ENCODE data around the gene TRRAP. TPM values are rescaled to one million over a fixed set of nuclear protein-coding genes. Genes with fewer than 3 reads are reported as not detected.

TRRAP gene
- total and polyA plus RNA-seq, 2 of the 4 experiments (the other 2 are of a cell fraction) = 12.5 to 18.1 TPM

GRCh38 chr7:98991141-98991540, 112.8 kb downstream of the TRRAP start:
- no peak for DNase-seq
- Histone ChIP-seq H4K8ac (ENCODE audit: low read depth in 2 of 2, low read length in 2 of 2) (no peak overlapping the region), H3K23ac (ENCODE audit: low read depth, low read length) (no peak overlapping the region), H2BK15ac (ENCODE audit: low read depth, low read length) (no peak overlapping the region), H3K4me3 (ENCODE audit: insufficient read depth, low read depth, low read length) (no peak overlapping the region), H4K20me1 (ENCODE audit: insufficient read depth, low read length) (no peaks in the 10 kb centered on the region), H3K79me1 (ENCODE audit: low read depth in 1 of 2, low read length in 2 of 2) (peaks cover 3 to 9% of the 10 kb centered on the region in 2 experiments; a peak in 3 of 4 replicates), H3K56ac (ENCODE audit: extremely low read depth, insufficient read depth, low read length) (no peak overlapping the region), H3K9me3 (ENCODE audit: control insufficient read depth, insufficient read depth, low read length) (no peaks in the 10 kb centered on the region; the same call in 1 of the 2 replicates), H2AFZ (replicated peaks; ENCODE audit: low read length, poor library complexity) (no peak overlapping the region), H3K4ac (ENCODE audit: low read depth, low read length) (no peak overlapping the region), H3K27ac (ENCODE audit: insufficient read depth, low read length) (no peak overlapping the region), H3K14ac (replicated peaks; ENCODE audit: low read depth, low read length) (no peak overlapping the region), H3K18ac (ENCODE audit: low read depth, low read length) (no peak overlapping the region), H2BK120ac (ENCODE audit: low read depth, low read length) (no peak overlapping the region), H3K9me1 (ENCODE audit: insufficient read depth, low read length) (peaks cover 2% of the 10 kb centered on the region; the same call in 1 of the 2 replicates), H3K4me1 (ENCODE audit: control insufficient read depth, insufficient read depth, low read length) (no peaks in the 10 kb centered on the region), H4K91ac (ENCODE audit: insufficient read depth, low read depth, low read length) (no peak overlapping the region), H2AK9ac (replicated peaks; ENCODE audit: low read depth, low read length, poor library complexity) (no peak overlapping the region), H2BK5ac (ENCODE audit: low read depth, low read length, poor library complexity, severe bottlenecking) (no peak overlapping the region), H3K36me3 (ENCODE audit: control insufficient read depth, insufficient read depth, low read length) (peaks cover 77% of the 10 kb centered on the region), H3K27me3 (ENCODE audit: control insufficient read depth, insufficient read depth, low read length) (no peaks in the 10 kb centered on the region), H2BK20ac (ENCODE audit: low read depth, low read length) (no peak overlapping the region), H3K4me2 (ENCODE audit: low read depth, low read length) (no peak overlapping the region), H3K9ac (ENCODE audit: low read depth, low read length) (no peak overlapping the region), H2AK5ac (ENCODE audit: low read depth, low read length) (no peak overlapping the region), H4K5ac (ENCODE audit: low read depth, low read length) (no peak overlapping the region)
- TF ChIP-seq SMC3 (IDR thresholded peaks at IDR 0.05; ENCODE audit: low read depth, low read length) (no peak), MAZ (IDR thresholded peaks at IDR 0.05; ENCODE audit: borderline replicate concordance, low read depth, low read length) (no peak), USF2 (IDR thresholded peaks at IDR 0.05; ENCODE audit: low read depth, low read length) (no peak), RAD21 (IDR thresholded peaks at IDR 0.05; ENCODE audit: low read length) (no peak), MXI1 (IDR thresholded peaks at IDR 0.05; ENCODE audit: borderline replicate concordance, low read depth, low read length) (no peak), RFX5 (IDR thresholded peaks at IDR 0.05; ENCODE audit: low read depth, low read length) (no peak), ELK1 (IDR thresholded peaks at IDR 0.05; ENCODE audit: borderline replicate concordance, low read depth, low read length) (no peak), BHLHE40 (IDR thresholded peaks at IDR 0.05; ENCODE audit: low read depth, low read length) (no peak), CTCF (conservative IDR thresholded peaks at IDR 0.05; ENCODE audit: low read depth, low read length) (no peak), CHD1 (IDR thresholded peaks at IDR 0.05; ENCODE audit: low read depth, low read length) (no peak), POLR2A (IDR thresholded peaks at IDR 0.05; ENCODE audit: low read depth, low read length) (no peak), FOS (IDR thresholded peaks at IDR 0.05; ENCODE audit: low read depth, low read length) (no peak), CEBPB (IDR thresholded peaks at IDR 0.05; ENCODE audit: low read depth, low read length) (no peak), NFE2L2 (IDR thresholded peaks at IDR 0.05; ENCODE audit: low read depth, low read length) (no peak), MAFK (IDR thresholded peaks at IDR 0.05; ENCODE audit: low read depth, low read length) (no peak), RCOR1 (IDR thresholded peaks at IDR 0.05; ENCODE audit: insufficient replicate concordance, low read length) (no peak)
- in situ Hi-C loops (cut with MboI; ENCODE audit: low sequenced_read_pairs) (no loop called here), intact Hi-C loops (cut with micrococcal nuclease) (no loop called here), dilution Hi-C loops (cut with HindIII; ENCODE audit: low sequenced_read_pairs, unreplicated experiment) (no loop called here)
- no peak for ATAC-seq (ENCODE audit: low read depth)
- POLR2A ChIA-PET (ENCODE audit: unreplicated experiment) = no interaction called here
- 95% methylated on average over 9 of the region's 14 CpGs; no CpG with 5 or more reads in 1 of the 2 experiments for WGBS, 2 experiments (ENCODE audit: extremely low coverage in 2 of 2, insufficient read length in 1 of 2)
- no TSS peak for BruUV-seq (replicated peaks)
- CTCF ChIA-PET = no interaction called here
